Parathyroid adenoma (tissue), 2 donors: ENCODE results near the gene TIMP3.

ENCODE experiments used
- H2AFZ ChIP-seq: fragments of 300-600 bp; sonication (generic); one replicate; pipeline ENCODE4 v1.7.0; 2017; ENCODE audit warnings: antibody characterized with exemption, mild to moderate bottlenecking
- H3K27ac ChIP-seq: fragments of 300-600 bp; sonication (generic); one replicate; pipeline ENCODE4 v1.7.0; 2017
- H3K27me3 ChIP-seq: fragments of 300-600 bp; sonication (generic); one replicate; pipeline ENCODE4 v1.7.0; 2017; ENCODE audit warnings: low read length; ENCODE audit not compliant: control insufficient read depth, insufficient read depth
- H3K36me3 ChIP-seq: fragments of 300-600 bp; sonication (generic); one replicate; pipeline ENCODE4 v1.7.0; 2017; ENCODE audit warnings: low read length; ENCODE audit not compliant: control insufficient read depth, insufficient read depth
- H3K4me1 ChIP-seq: fragments of 300-600 bp; sonication (generic); one replicate; pipeline ENCODE4 v1.7.0; 2017; ENCODE audit warnings: control low read depth
- H3K4me2 ChIP-seq: fragments of 300-600 bp; sonication (generic); one replicate; pipeline ENCODE4 v1.7.0; 2017; ENCODE audit warnings: low read length
- H3K4me3 ChIP-seq: fragments of 300-600 bp; sonication (generic); one replicate; pipeline ENCODE4 v1.7.0; 2017; ENCODE audit warnings: low read depth, low read length
- H3K79me2 ChIP-seq: fragments of 300-600 bp; sonication (generic); one replicate; pipeline ENCODE4 v1.7.0; 2017; ENCODE audit warnings: control low read depth
- H3K9ac ChIP-seq: fragments of 300-600 bp; sonication (generic); one replicate; pipeline ENCODE4 v1.7.0; 2017; ENCODE audit warnings: mild to moderate bottlenecking
- H3K9me3 ChIP-seq: fragments of 300-600 bp; sonication (generic); one replicate; pipeline ENCODE4 v1.7.0; 2017; ENCODE audit warnings: low read length; ENCODE audit not compliant: control insufficient read depth
- CTCF ChIP-seq: fragments of 300-600 bp; sonication (generic); IDR thresholded peaks from one replicate; pipeline ENCODE4 v1.7.0; 2017; ENCODE audit warnings: antibody characterized with exemption, mild to moderate bottlenecking
- donor health status: primary hyperparathyroidism.

The TIMP3 gene

DNA sequence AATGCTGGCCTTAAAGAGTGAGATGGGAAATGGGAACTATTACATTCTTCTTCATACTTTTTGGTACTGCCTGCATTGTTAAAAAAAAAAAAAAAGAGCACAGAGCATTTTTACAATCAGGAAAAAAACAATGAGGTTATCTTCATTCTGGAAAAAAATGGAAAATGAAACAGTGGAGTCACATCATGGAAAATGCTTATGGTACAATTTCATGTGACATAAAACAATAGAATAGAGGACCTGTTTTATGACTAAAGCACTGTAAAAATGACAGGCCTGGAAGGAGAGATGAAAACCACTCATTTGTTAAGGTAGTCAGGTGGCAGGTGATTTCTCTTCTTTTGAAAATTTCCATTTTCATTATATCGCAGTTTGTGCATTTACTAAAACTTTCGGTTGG lies 75.0 kb downstream of the TIMP3 start:
- no peaks in the 10 kb centered on the region for H3K79me2 ChIP-seq
- no peak overlapping the region for H3K9ac ChIP-seq
- no peak overlapping the region for H3K27ac ChIP-seq
- H3K4me3 ChIP-seq = no peak overlapping the region
- no peak for TF ChIP-seq CTCF
- no peak overlapping the region for H2AFZ ChIP-seq
- no peaks in the 10 kb centered on the region for H3K9me3 ChIP-seq
- no peaks in the 10 kb centered on the region for H3K36me3 ChIP-seq
- no peak overlapping the region for H3K4me2 ChIP-seq
- peaks cover 3% of the 10 kb centered on the region for H3K4me1 ChIP-seq
- H3K27me3 ChIP-seq = no peaks in the 10 kb centered on the region

GRCh38 chr22:32877196-32877595 lies 75.7 kb downstream of the TIMP3 start:
- Histone ChIP-seq H3K27ac (no peak overlapping the region), H3K9me3 (no peaks in the 10 kb centered on the region)

GRCh38 chr22:32879550-32879949 lies 78.0 kb downstream of the TIMP3 start:
- Histone ChIP-seq H3K9ac (no peak overlapping the region), H3K9me3 (no peaks in the 10 kb centered on the region), H3K4me2 (no peak overlapping the region), H3K27ac (no peak overlapping the region), H3K27me3 (no peaks in the 10 kb centered on the region), H3K79me2 (no peaks in the 10 kb centered on the region), H3K4me1 (peaks cover 3% of the 10 kb centered on the region), H3K4me3 (no peak overlapping the region), H2AFZ (no peak overlapping the region), H3K36me3 (no peaks in the 10 kb centered on the region)
- no peak for TF ChIP-seq CTCF

More at GRCh38 chr22:32877196-32877595, 75.7 kb downstream of the TIMP3 start:
- Histone ChIP-seq H2AFZ (no peak overlapping the region), H3K4me2 (no peak overlapping the region), H3K4me1 (peaks cover 3% of the 10 kb centered on the region), H3K4me3 (no peak overlapping the region), H3K79me2 (no peaks in the 10 kb centered on the region), H3K9ac (no peak overlapping the region), H3K27me3 (no peaks in the 10 kb centered on the region), H3K36me3 (no peaks in the 10 kb centered on the region)
- TF ChIP-seq CTCF = no peak

GRCh38 chr22:32880061-32880460 lies 78.6 kb downstream of the TIMP3 start:
- H3K27me3 ChIP-seq = no peaks in the 10 kb centered on the region
- H3K27ac ChIP-seq = no peak overlapping the region
- H3K36me3 ChIP-seq = no peaks in the 10 kb centered on the region
- no peak overlapping the region for H3K9ac ChIP-seq
- H3K79me2 ChIP-seq = no peaks in the 10 kb centered on the region
- TF ChIP-seq CTCF = no peak
- H3K9me3 ChIP-seq = no peaks in the 10 kb centered on the region
- no peak overlapping the region for H2AFZ ChIP-seq
- no peak overlapping the region for H3K4me2 ChIP-seq
- no peak overlapping the region for H3K4me3 ChIP-seq
- peaks cover 3% of the 10 kb centered on the region for H3K4me1 ChIP-seq

- no peak overlapping the region for H3K9ac ChIP-seq
- H3K4me1 ChIP-seq = peaks cover 3% of the 10 kb centered on the region
- peak overlapping the region; percentile 47 for H2AFZ ChIP-seq
- H3K79me2 ChIP-seq = no peaks in the 10 kb centered on the region
- no peak overlapping the region for H3K4me2 ChIP-seq
- no peaks in the 10 kb centered on the region for H3K27me3 ChIP-seq
- TF ChIP-seq CTCF = no peak
- peak overlapping the region; percentile 93 for H3K27ac ChIP-seq
- H3K36me3 ChIP-seq = no peaks in the 10 kb centered on the region
- no peaks in the 10 kb centered on the region for H3K9me3 ChIP-seq
- H3K4me3 ChIP-seq = no peak overlapping the region
Measured at GRCh38 chr22:32880505-32880892, 79.0 kb downstream of the TIMP3 start.
